Limb (tissue), 2 donors: Measurements from ENCODE around the gene EVI5L.

Experiments
- DNase-seq, 2 donors: peaks; one replicate each; pipeline ENCODE4 v3.0.0-alpha.2; 2016; ENCODE audit errors: extremely low spot score in 2 of 2

Gene EVI5L

GRCh38 chr19:7911508-7912143, 81.6 kb downstream of the EVI5L start:
- DNase-seq, result no peak

- DNase-seq, result no peak
Observed at GRCh38 chr19:7912144-7912696, 82.2 kb downstream of the EVI5L start.

GRCh38 chr19:7912697-7913564, 82.9 kb downstream of the EVI5L start:
- DNase-seq, result no peak

GRCh38 chr19:7913652-7914051, 83.6 kb downstream of the EVI5L start:
- DNase-seq, result no peak

- DNase-seq, result no peak
Observed at GRCh38 chr19:7914099-7914498, 84.1 kb downstream of the EVI5L start.
